ENCODE results near the gene GPR148.

DNA sequence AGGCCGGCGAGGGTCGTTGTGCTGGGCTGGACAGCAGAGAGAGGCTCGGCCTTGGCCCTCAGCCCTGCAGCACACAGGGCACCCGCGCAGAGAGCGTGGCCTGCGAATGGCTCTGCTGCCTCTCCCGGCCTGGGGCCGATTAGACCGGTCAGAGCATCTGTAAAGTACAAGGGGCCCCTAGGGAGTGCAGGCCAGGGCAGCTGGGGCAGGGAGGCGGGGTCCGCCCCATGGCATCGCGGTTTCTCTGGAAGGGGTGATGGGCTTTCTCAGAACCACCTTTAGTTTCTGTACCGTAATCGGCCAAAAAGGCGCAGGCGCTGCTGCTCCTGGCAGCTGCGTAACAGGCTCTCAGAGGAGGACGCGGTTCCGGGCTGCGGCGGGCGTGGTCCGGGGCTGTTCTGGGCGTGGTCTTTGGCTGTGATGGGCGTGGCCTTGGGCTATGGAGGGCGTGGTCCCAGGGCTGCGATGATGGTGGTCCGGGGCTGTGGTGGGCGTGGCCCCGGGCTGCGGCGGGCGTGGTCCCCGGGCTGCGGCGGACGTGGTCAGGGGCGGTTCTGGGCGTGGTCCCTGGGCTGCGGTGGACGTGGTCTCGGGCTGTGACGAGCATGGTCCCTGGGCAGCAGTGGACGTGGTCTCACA lies 1.5 kb upstream of the GPR148 start:
- TF ChIP-seq, protein P1, sequence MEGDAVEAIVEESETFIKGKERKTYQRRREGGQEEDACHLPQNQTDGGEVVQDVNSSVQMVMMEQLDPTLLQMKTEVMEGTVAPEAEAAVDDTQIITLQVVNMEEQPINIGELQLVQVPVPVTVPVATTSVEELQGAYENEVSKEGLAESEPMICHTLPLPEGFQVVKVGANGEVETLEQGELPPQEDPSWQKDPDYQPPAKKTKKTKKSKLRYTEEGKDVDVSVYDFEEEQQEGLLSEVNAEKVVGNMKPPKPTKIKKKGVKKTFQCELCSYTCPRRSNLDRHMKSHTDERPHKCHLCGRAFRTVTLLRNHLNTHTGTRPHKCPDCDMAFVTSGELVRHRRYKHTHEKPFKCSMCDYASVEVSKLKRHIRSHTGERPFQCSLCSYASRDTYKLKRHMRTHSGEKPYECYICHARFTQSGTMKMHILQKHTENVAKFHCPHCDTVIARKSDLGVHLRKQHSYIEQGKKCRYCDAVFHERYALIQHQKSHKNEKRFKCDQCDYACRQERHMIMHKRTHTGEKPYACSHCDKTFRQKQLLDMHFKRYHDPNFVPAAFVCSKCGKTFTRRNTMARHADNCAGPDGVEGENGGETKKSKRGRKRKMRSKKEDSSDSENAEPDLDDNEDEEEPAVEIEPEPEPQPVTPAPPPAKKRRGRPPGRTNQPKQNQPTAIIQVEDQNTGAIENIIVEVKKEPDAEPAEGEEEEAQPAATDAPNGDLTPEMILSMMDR (conservative IDR thresholded peaks at IDR 0.05; ENCODE audit: low read length): no peak
- no peak for TF ChIP-seq EZH2phosphoT487 (IDR thresholded peaks at IDR 0.05; ENCODE audit: borderline replicate concordance)

All from Loucy (cell line).